GM23338 (cell line): ENCODE results near the gene CLDN8. TPM values are rescaled to one million over a fixed set of nuclear protein-coding genes. Genes with fewer than 3 reads are reported as not detected.
A peak's percentile ranks its signal among the peaks of the same experiment; 100 is the strongest.

Source experiments
- ATAC-seq: fragments of 200-7000 bp; cut with Tn5 transposase; 3 replicates; pipeline ENCODE4 v1.9.1; 2020
- DNase-seq: peaks from one replicate; pipeline ENCODE4 v3.0.0-alpha.2; 2015; ENCODE audit warnings: low spot score
- H2AFZ ChIP-seq: fragments of 200-600 bp; sonication (generic); 2 replicates; pipeline ENCODE4 v1.8.0; 2016; ENCODE audit warnings: antibody characterized with exemption, mild to moderate bottlenecking, moderate library complexity
- H3F3A ChIP-seq: fragments of 200-600 bp; sonication (generic); replicated peaks from 2 replicates; pipeline ENCODE4 v1.8.0; 2017; ENCODE audit warnings: antibody characterized with exemption, mixed run types, low read depth
- H3K27ac ChIP-seq: fragments of 200-600 bp; sonication (generic); 2 replicates; pipeline ENCODE4 v1.6.1; 2016; ENCODE audit warnings: low read depth
- H3K27me3 ChIP-seq: fragments of 200-600 bp; sonication (generic); 2 replicates; pipeline ENCODE4 v1.8.0; 2016; ENCODE audit warnings: mild to moderate bottlenecking, mixed run types, moderate library complexity; ENCODE audit not compliant: insufficient read depth
- H3K36me3 ChIP-seq: fragments of 200-600 bp; sonication (generic); 2 replicates; pipeline ENCODE4 v1.8.0; 2016; ENCODE audit warnings: mild to moderate bottlenecking; ENCODE audit not compliant: insufficient read depth
- H3K4me1 ChIP-seq: fragments of 200-600 bp; sonication (generic); 2 replicates; pipeline ENCODE4 v1.8.0; 2016; ENCODE audit warnings: mild to moderate bottlenecking, moderate library complexity; ENCODE audit not compliant: insufficient read depth
- H3K4me2 ChIP-seq: fragments of 200-600 bp; sonication (generic); 2 replicates; pipeline ENCODE4 v1.7.1; 2017; ENCODE audit warnings: mixed run types
- H3K4me3 ChIP-seq: fragments of 200-600 bp; sonication (generic); 2 replicates; pipeline ENCODE4 v1.6.1; 2016; ENCODE audit warnings: mixed run types
- H3K79me2 ChIP-seq: fragments of 200-600 bp; sonication (generic); replicated peaks from 2 replicates; pipeline ENCODE4 v1.8.0; 2017; ENCODE audit warnings: mild to moderate bottlenecking; ENCODE audit not compliant: insufficient read depth
- H3K9me2 ChIP-seq: fragments of 200-600 bp; sonication (generic); 2 replicates; pipeline ENCODE4 v1.8.0; 2017; ENCODE audit not compliant: insufficient read depth
- H4K20me1 ChIP-seq: fragments of 200-600 bp; sonication (generic); replicated peaks from 2 replicates; pipeline ENCODE4 v1.8.0; 2017; ENCODE audit warnings: mild to moderate bottlenecking; ENCODE audit not compliant: insufficient read depth
- H3K27ac Mint-ChIP-seq: 2 replicates; pipeline ENCODE4 v1.8.0; 2020; ENCODE audit warnings: inconsistent platforms, mild to moderate bottlenecking, moderate library complexity, mixed read lengths
- H3K27me3 Mint-ChIP-seq: 3 replicates; pipeline ENCODE4 v1.8.0; 2022; ENCODE audit warnings: low read depth, mild to moderate bottlenecking, moderate library complexity, mixed read lengths, inconsistent platforms; ENCODE audit not compliant: insufficient read depth, poor library complexity
- H3K36me3 Mint-ChIP-seq: 3 replicates; pipeline ENCODE4 v1.8.0; 2021; ENCODE audit warnings: low read depth, mild to moderate bottlenecking, inconsistent platforms, moderate library complexity, mixed read lengths
- H3K4me1 Mint-ChIP-seq: 3 replicates; pipeline ENCODE4 v1.8.0; 2020; ENCODE audit warnings: mild to moderate bottlenecking, inconsistent platforms, mixed read lengths
- H3K4me3 Mint-ChIP-seq: 3 replicates; pipeline ENCODE4 v1.8.0; 2021; ENCODE audit warnings: moderate library complexity, mild to moderate bottlenecking, inconsistent platforms, mixed read lengths
- H3K9me3 Mint-ChIP-seq: 3 replicates; pipeline ENCODE4 v1.8.0; 2020; ENCODE audit warnings: moderate library complexity, mild to moderate bottlenecking, inconsistent platforms, mixed read lengths
- CREB1 ChIP-seq: fragments of 250-450 bp; sonication (Bioruptor Pico); IDR thresholded peaks from 2 replicates; pipeline ENCODE4 v1.5.0; 2020; ENCODE audit warnings: low read depth, mild to moderate bottlenecking, moderate library complexity
- CTCF ChIP-seq, 2 experiments: fragments of 200-600 bp in 1 of 2; sonication (generic) in 1 of 2; conservative IDR thresholded peaks; 2 replicates each; pipeline versions ENCODE4 v1.5.1 to v1.6.1; 2016 to 2017; ENCODE audit warnings: antibody characterized with exemption in 2 of 2, low read depth in 2 of 2, mild to moderate bottlenecking in 2 of 2, moderate library complexity in 1 of 2
- EZH2 ChIP-seq: fragments of 200-600 bp; sonication (generic); IDR thresholded peaks from one replicate; pipeline ENCODE4 v1.8.0; 2017; ENCODE audit warnings: antibody characterized with exemption, mild to moderate bottlenecking, low read depth; ENCODE audit not compliant: unreplicated experiment
- EZH2phosphoT487 ChIP-seq: fragments of 200-600 bp; sonication (generic); IDR thresholded peaks from one replicate; pipeline ENCODE4 v1.8.1; 2018; ENCODE audit warnings: antibody characterized with exemption; ENCODE audit not compliant: unreplicated experiment
- JUNB ChIP-seq: IDR thresholded peaks from one replicate; pipeline ENCODE4 v1.6.1; 2016; ENCODE audit warnings: antibody characterized with exemption; ENCODE audit not compliant: unreplicated experiment
- NANOG ChIP-seq: IDR thresholded peaks from 2 replicates; pipeline ENCODE4 v1.6.1; 2016; ENCODE audit warnings: antibody characterized with exemption, borderline replicate concordance
- POLR2AphosphoS5 ChIP-seq: IDR thresholded peaks from 2 replicates; pipeline ENCODE4 v1.6.1; 2016; ENCODE audit warnings: antibody characterized with exemption, low read depth
- ZNF462 ChIP-seq: fragments of 250-450 bp; sonication (Bioruptor Pico); IDR thresholded peaks from 2 replicates; pipeline ENCODE4 v1.5.0; 2020; ENCODE audit warnings: mild to moderate bottlenecking, moderate library complexity
- polyA plus RNA-seq: library from polyadenylated mRNA; unstranded; fragments of >200 nt; fragmentation: Nextera tagmentation; extraction: Ambion mirVana; gene quantifications from 2 replicates; pipeline ENCODE4 v1.2.1, GENCODE V29; 2016
- total RNA-seq: library from RNA; depleted of rRNA; stranded (reverse); fragments of >200 nt; shearing (Covaris generic); gene quantifications from 2 replicates; pipeline ENCODE4 v1.2.3, GENCODE V29; 2014
- TF ChIP-seq, protein P1 (sequence below): IDR thresholded peaks from one replicate; pipeline ENCODE4 v1.6.1; 2018; ENCODE audit warnings: antibody characterized with exemption; ENCODE audit not compliant: unreplicated experiment
- TF ChIP-seq, protein P2 (sequence below): IDR thresholded peaks from 2 replicates; pipeline ENCODE4 v1.6.1; 2016; ENCODE audit warnings: antibody characterized with exemption

CLDN8 gene
- total and polyA plus RNA-seq, 2 experiments from 2014 or later, result not detected

DNA sequence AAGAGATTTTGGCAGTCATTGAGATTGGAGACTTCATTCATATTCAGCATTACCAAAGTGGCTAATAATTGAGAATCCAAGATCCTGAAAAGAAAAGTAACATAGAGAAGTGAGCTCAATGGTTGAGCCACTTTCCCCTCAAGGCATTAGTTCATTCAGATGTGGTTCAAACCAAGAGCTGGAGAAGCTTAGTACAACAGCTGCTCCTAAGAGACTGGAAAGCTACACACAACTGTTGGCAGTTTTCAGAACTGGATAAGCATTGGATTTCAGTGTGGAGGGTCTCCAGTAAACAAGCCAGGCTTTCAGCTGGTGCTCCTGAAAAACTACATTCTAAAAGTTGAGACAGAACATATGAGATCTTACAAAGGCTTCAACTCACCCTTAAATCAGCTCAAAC, 29.2 kb upstream of the CLDN8 start:
- Mint-ChIP-seq H3K36me3 (no peaks in the 10 kb centered on the region), H3K27me3 (no peaks in the 10 kb centered on the region), H3K4me3 (no peak overlapping the region), H3K4me1 (no peaks in the 10 kb centered on the region), H3K27ac (no peak overlapping the region), H3K9me3 (no peaks in the 10 kb centered on the region)
- no peak for TF ChIP-seq CTCF (conservative IDR thresholded peaks at IDR 0.05; ENCODE audit: low read depth in 2 of 2)
- no peak for TF ChIP-seq EZH2
- no peak for TF ChIP-seq EZH2phosphoT487
- TF ChIP-seq CREB1, result no peak
- no peak for TF ChIP-seq ZNF462 (CRISPR knock-in tag)
- TF ChIP-seq NANOG, result no peak
- TF ChIP-seq, protein P1, sequence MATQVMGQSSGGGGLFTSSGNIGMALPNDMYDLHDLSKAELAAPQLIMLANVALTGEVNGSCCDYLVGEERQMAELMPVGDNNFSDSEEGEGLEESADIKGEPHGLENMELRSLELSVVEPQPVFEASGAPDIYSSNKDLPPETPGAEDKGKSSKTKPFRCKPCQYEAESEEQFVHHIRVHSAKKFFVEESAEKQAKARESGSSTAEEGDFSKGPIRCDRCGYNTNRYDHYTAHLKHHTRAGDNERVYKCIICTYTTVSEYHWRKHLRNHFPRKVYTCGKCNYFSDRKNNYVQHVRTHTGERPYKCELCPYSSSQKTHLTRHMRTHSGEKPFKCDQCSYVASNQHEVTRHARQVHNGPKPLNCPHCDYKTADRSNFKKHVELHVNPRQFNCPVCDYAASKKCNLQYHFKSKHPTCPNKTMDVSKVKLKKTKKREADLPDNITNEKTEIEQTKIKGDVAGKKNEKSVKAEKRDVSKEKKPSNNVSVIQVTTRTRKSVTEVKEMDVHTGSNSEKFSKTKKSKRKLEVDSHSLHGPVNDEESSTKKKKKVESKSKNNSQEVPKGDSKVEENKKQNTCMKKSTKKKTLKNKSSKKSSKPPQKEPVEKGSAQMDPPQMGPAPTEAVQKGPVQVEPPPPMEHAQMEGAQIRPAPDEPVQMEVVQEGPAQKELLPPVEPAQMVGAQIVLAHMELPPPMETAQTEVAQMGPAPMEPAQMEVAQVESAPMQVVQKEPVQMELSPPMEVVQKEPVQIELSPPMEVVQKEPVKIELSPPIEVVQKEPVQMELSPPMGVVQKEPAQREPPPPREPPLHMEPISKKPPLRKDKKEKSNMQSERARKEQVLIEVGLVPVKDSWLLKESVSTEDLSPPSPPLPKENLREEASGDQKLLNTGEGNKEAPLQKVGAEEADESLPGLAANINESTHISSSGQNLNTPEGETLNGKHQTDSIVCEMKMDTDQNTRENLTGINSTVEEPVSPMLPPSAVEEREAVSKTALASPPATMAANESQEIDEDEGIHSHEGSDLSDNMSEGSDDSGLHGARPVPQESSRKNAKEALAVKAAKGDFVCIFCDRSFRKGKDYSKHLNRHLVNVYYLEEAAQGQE, result no peak
- TF ChIP-seq, protein P2, sequence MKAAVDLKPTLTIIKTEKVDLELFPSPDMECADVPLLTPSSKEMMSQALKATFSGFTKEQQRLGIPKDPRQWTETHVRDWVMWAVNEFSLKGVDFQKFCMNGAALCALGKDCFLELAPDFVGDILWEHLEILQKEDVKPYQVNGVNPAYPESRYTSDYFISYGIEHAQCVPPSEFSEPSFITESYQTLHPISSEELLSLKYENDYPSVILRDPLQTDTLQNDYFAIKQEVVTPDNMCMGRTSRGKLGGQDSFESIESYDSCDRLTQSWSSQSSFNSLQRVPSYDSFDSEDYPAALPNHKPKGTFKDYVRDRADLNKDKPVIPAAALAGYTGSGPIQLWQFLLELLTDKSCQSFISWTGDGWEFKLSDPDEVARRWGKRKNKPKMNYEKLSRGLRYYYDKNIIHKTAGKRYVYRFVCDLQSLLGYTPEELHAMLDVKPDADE, result no peak
- no peak for TF ChIP-seq JUNB
- TF ChIP-seq POLR2AphosphoS5, result no peak
- Histone ChIP-seq H4K20me1 (no peaks in the 10 kb centered on the region), H3F3A (no peaks in the 10 kb centered on the region), H2AFZ (peak overlapping the region; percentile 67; the same call in 1 of the 2 replicates), H3K27me3 (no peaks in the 10 kb centered on the region), H3K79me2 (no peaks in the 10 kb centered on the region), H3K4me2 (no peak overlapping the region), H3K36me3 (no peaks in the 10 kb centered on the region), H3K4me1 (no peaks in the 10 kb centered on the region), H3K27ac (no peak overlapping the region), H3K4me3 (no peak overlapping the region), H3K9me2 (no peaks in the 10 kb centered on the region)
- no peak for DNase-seq
- ATAC-seq, result no peak
